Glutamatergic neuron (in vitro differentiated cells): ENCODE data around the gene POLD2. TPM values are rescaled to one million over a fixed set of nuclear protein-coding genes. Genes with fewer than 3 reads are reported as not detected.
A peak's percentile ranks its signal among the peaks of the same experiment; 100 is the strongest.

Experiments used
- DNase-seq: peaks from one replicate; pipeline ENCODE4 v3.0.0; 2022
- H3K27ac Mint-ChIP-seq: one replicate; pipeline ENCODE4 v1.8.0; 2020; ENCODE audit warnings: mild to moderate bottlenecking, mixed read lengths, inconsistent platforms; ENCODE audit not compliant: unreplicated experiment
- H3K27me3 Mint-ChIP-seq: one replicate; pipeline ENCODE4 v1.8.0; 2020; ENCODE audit warnings: mild to moderate bottlenecking, moderate library complexity, mixed read lengths, inconsistent platforms; ENCODE audit not compliant: unreplicated experiment
- H3K36me3 Mint-ChIP-seq: one replicate; pipeline ENCODE4 v1.8.0; 2020; ENCODE audit warnings: mild to moderate bottlenecking, mixed read lengths, inconsistent platforms; ENCODE audit not compliant: unreplicated experiment
- H3K4me1 Mint-ChIP-seq: one replicate; pipeline ENCODE4 v1.8.0; 2020; ENCODE audit warnings: mild to moderate bottlenecking, low read depth, mixed read lengths, inconsistent platforms; ENCODE audit not compliant: unreplicated experiment
- H3K4me3 Mint-ChIP-seq: one replicate; pipeline ENCODE4 v1.8.0; 2020; ENCODE audit warnings: mild to moderate bottlenecking, mixed read lengths, inconsistent platforms; ENCODE audit not compliant: unreplicated experiment
- H3K9me3 Mint-ChIP-seq: one replicate; pipeline ENCODE4 v1.8.0; 2020; ENCODE audit warnings: mild to moderate bottlenecking, moderate library complexity, mixed read lengths, inconsistent platforms; ENCODE audit not compliant: unreplicated experiment
- CTCF ChIP-seq: fragments of 200-600 bp; sonication (generic); IDR thresholded peaks from one replicate; pipeline ENCODE4 v1.5.0; 2021; ENCODE audit not compliant: partially characterized antibody, unreplicated experiment
- total RNA-seq: library from RNA; stranded (reverse); fragmentation: NEBNext Ultra II Directional; extraction: Animal tissue kit (Norgen Biotek cat#: 25700); gene quantifications from one replicate; pipeline ENCODE4 v1.2.1, GENCODE V29; 2021; ENCODE audit not compliant: unreplicated experiment

Gene POLD2
- total RNA-seq, 1 donor from 2014 or later: 71.2 TPM

DNA sequence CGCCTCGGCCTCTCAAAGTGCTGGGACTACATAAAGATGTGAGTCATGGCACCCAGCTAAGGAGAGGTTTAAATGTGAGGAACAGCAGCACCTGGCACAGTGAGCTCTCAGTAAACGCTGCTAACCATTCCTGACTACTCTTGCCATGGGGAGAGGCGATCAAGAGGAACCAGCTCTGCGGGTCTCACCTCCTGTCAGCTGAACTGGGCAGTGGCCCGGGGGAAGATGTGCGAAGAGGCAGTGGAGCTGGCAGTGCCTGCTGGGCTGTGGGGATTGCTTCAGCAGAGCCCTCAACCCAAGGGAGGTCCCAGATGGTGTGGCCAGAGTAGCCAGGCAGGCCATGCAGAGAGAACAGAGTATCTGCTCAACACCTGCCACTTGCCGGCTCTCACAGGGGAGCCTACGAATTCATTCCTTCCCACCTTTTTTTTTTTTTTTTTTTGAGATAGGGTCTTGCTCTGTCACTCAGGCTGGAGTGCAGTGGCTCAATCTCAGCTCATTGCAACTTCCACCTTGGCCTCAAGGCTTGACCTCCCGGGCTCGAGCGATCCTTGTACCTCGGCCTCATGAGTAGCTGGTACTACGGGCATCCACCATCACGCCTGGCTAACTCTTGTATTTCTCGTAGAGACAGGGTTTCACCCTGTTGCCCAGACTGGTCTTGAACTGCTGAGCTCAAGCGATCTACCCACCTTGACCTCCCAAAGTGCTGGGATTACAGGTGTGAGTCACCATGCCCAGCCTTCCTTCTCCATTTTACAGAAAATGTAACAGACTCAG lies 47.9 kb downstream of the POLD2 start:
- peaks cover 7% of the 10 kb centered on the region for H3K27me3 Mint-ChIP-seq
- H3K9me3 Mint-ChIP-seq: peaks cover 12% of the 10 kb centered on the region
- peak overlapping the region; percentile 15 for H3K4me3 Mint-ChIP-seq
- no peak for DNase-seq
- H3K4me1 Mint-ChIP-seq: peaks cover 1% of the 10 kb centered on the region
- H3K36me3 Mint-ChIP-seq: peaks cover 6% of the 10 kb centered on the region
- no peak overlapping the region for H3K27ac Mint-ChIP-seq
- TF ChIP-seq CTCF: no peak

- Mint-ChIP-seq H3K27me3 (peaks cover 7% of the 10 kb centered on the region), H3K27ac (no peak overlapping the region), H3K36me3 (peaks cover 6% of the 10 kb centered on the region), H3K4me1 (peaks cover 1% of the 10 kb centered on the region), H3K4me3 (no peak overlapping the region), H3K9me3 (peaks cover 14% of the 10 kb centered on the region)
- no peak for DNase-seq
- TF ChIP-seq CTCF: no peak
Measured at GRCh38 chr7:44074349-44074695, 49.0 kb downstream of the POLD2 start.

DNA sequence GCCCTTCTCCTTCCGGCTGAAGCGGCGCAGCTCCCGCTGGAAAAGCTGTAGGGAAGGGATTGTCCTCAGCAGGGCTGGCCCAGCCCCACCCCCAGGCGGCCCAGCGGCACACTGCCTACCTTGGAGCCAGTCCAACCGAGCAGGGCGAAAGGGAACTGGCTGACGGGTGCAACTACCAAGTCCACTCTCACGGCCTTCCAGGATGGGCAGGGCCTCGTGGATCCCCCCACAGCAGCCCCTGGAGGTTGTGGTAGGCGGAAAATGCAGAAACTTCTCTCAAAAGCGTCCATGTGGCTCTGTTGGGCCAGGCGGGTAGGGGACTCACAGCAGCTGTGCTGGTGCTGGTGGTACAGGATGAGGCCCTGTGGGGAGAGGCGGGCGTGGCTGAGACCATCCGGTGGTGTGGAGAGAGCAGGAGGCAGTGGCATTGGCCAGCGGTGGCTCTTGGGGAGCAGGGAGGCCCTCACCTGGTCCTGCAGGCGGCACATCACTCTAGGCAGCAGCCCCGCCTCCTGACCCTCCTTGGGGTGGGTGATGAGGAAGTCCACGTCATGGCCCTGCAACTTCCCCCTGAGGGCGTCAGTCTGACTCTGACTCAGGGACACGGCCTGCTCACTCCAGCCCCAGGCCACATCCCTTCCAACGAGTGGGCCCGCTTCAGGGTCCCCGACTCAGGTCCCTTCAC lies 49.5 kb downstream of the POLD2 start:
- no peak for TF ChIP-seq CTCF

DNA sequence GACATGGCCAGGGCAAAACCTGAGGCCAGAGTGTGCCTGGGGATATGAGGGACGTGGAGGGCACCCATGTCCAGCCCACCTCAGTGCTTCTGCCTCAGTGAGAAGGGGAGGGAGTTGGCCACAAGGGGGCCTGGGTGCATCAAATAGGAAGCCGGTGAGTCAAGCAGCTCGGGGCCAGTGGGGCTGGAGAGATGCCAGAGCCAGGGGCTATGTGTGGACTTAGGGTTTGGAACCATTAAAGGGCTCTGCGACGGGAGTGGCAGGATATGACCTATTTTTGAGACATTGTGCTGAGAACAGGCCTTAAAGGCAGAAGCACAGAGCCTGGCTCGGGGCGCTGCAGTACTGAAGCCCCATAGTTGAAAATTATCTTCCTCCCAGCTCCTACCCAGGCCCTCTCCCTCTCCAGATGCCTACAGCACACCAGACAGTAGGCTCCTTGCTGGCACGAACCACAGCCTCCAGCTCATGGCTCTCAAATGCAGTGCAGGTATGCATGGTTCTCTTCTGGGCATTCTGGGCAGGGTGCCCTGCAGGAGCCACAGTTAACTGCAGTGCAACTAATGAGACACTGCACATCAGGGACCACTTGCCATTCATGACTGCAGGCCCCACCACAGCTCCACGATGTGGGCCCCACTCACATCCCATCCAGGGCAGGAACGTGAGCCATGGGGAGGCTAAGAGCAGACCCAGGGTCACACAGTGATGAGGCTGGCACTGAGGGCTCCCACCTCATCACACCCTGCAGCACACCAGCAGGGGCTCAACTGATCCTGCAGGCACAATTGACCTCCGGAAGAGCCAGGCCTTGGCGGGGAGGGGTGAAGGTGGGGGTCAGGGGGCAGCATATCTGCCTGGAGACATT lies 50.8 kb downstream of the POLD2 start:
- Mint-ChIP-seq H3K4me1 (peaks cover 4% of the 10 kb centered on the region), H3K9me3 (peaks cover 23% of the 10 kb centered on the region), H3K27ac (peak overlapping the region; percentile 33), H3K27me3 (peaks cover 9% of the 10 kb centered on the region), H3K4me3 (no peak overlapping the region), H3K36me3 (peaks cover 2% of the 10 kb centered on the region)
- peak; percentile 80 for TF ChIP-seq CTCF
- peak; percentile 83 for DNase-seq

More for the DNA sequence above, 49.5 kb downstream of the POLD2 start:
- Mint-ChIP-seq H3K4me1 (peaks cover 1% of the 10 kb centered on the region), H3K36me3 (peaks cover 6% of the 10 kb centered on the region), H3K27ac (no peak overlapping the region), H3K4me3 (no peak overlapping the region), H3K27me3 (peaks cover 7% of the 10 kb centered on the region), H3K9me3 (peaks cover 14% of the 10 kb centered on the region)
- no peak for DNase-seq
